OCI-LY3 (cell line): ENCODE measurements around the gene PCDHGA12.

Source experiments
- H2AFZ ChIP-seq: fragments of 200-600, 300-600 bp; shearing (Covaris generic); 2 replicates; pipeline ENCODE4 v1.6.0; 2014; ENCODE audit warnings: antibody characterized with exemption, low read depth, low read length
- H3K27ac ChIP-seq: fragments of 200-600, 300-600 bp; sonication (generic); 2 replicates; pipeline ENCODE4 v1.5.1; 2014; ENCODE audit warnings: mild to moderate bottlenecking, low read length, moderate library complexity, mixed read lengths
- H3K27me3 ChIP-seq: fragments of 200-600, 300-600 bp; sonication (generic); 2 replicates; pipeline ENCODE4 v1.6.1; 2014; ENCODE audit warnings: low read depth, low read length, mixed read lengths
- H3K36me3 ChIP-seq: fragments of 200-600, 300-600 bp; sonication (generic); replicated peaks from 2 replicates; pipeline ENCODE3; 2014; ENCODE audit warnings: low read depth, low read length, mixed read lengths
- H3K4me1 ChIP-seq: fragments of 300-600, 200-600 bp; sonication (generic); 2 replicates; pipeline ENCODE4 v1.6.1; 2014; ENCODE audit warnings: low read length, mixed read lengths
- H3K4me2 ChIP-seq: fragments of 200-600, 300-600 bp; sonication (generic); 2 replicates; pipeline ENCODE4 v1.6.1; 2014; ENCODE audit warnings: low read length, mixed read lengths
- H3K4me3 ChIP-seq: fragments of 300-600, 200-600 bp; sonication (generic); 2 replicates; pipeline ENCODE4 v1.5.1; 2014; ENCODE audit warnings: antibody characterized with exemption, mild to moderate bottlenecking, low read length, moderate library complexity
- H3K79me2 ChIP-seq: fragments of 300-600, 200-600 bp; shearing (Covaris generic); 2 replicates; pipeline ENCODE4 v1.6.1; 2014; ENCODE audit warnings: mild to moderate bottlenecking, low read length, mixed read lengths
- H3K9ac ChIP-seq: fragments of 300-600, 200-600 bp; shearing (Covaris generic); 2 replicates; pipeline ENCODE4 v1.6.0; 2014; ENCODE audit warnings: mild to moderate bottlenecking, low read length, moderate library complexity
- H3K9me3 ChIP-seq: fragments of 200-600, 300-600 bp; shearing (Covaris generic); 2 replicates; pipeline ENCODE4 v1.6.1; 2014; ENCODE audit warnings: low read length, mixed read lengths; ENCODE audit not compliant: insufficient read depth
- H4K20me1 ChIP-seq: fragments of 200-600, 300-600 bp; sonication (generic); 2 replicates; pipeline ENCODE4 v1.6.1; 2016; ENCODE audit warnings: low read length, mixed read lengths; ENCODE audit not compliant: insufficient read depth
- EZH2phosphoT487 ChIP-seq: fragments of 200-600 bp; shearing (Covaris generic); IDR thresholded peaks from 2 replicates; pipeline ENCODE4 v1.6.1; 2018; ENCODE audit warnings: antibody characterized with exemption, mixed run types, low read depth
- TF ChIP-seq, protein P1 (sequence below): fragments of 200-600, 300-600 bp; sonication (generic); IDR thresholded peaks from 2 replicates; pipeline ENCODE4 v1.5.1; 2014; ENCODE audit warnings: antibody characterized with exemption, low read length, low read depth

Gene PCDHGA12

DNA sequence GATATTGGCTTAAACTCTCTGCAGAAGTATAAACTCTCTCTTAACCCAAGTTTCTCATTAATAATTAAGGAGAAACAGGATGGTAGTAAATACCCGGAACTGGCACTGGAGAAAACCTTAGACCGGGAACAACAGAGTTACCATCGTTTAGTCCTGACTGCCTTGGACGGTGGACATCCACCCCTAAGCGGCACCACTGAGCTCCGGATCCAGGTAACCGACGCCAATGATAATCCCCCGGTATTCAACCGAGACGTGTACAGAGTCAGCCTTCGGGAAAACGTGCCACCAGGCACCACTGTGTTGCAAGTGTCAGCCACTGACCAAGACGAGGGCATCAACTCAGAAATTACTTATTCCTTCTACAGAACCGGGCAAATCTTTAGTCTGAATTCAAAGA, 31.7 kb upstream of the PCDHGA12 start:
- H3K9ac ChIP-seq: no peak overlapping the region
- no peaks in the 10 kb centered on the region for H3K27me3 ChIP-seq
- no peaks in the 10 kb centered on the region for H3K9me3 ChIP-seq
- H3K4me1 ChIP-seq: no peaks in the 10 kb centered on the region
- H3K27ac ChIP-seq: no peak overlapping the region
- no peak overlapping the region for H3K4me2 ChIP-seq
- TF ChIP-seq, protein P1, sequence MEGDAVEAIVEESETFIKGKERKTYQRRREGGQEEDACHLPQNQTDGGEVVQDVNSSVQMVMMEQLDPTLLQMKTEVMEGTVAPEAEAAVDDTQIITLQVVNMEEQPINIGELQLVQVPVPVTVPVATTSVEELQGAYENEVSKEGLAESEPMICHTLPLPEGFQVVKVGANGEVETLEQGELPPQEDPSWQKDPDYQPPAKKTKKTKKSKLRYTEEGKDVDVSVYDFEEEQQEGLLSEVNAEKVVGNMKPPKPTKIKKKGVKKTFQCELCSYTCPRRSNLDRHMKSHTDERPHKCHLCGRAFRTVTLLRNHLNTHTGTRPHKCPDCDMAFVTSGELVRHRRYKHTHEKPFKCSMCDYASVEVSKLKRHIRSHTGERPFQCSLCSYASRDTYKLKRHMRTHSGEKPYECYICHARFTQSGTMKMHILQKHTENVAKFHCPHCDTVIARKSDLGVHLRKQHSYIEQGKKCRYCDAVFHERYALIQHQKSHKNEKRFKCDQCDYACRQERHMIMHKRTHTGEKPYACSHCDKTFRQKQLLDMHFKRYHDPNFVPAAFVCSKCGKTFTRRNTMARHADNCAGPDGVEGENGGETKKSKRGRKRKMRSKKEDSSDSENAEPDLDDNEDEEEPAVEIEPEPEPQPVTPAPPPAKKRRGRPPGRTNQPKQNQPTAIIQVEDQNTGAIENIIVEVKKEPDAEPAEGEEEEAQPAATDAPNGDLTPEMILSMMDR: no peak
- no peak for TF ChIP-seq EZH2phosphoT487
- H3K79me2 ChIP-seq: no peaks in the 10 kb centered on the region
- H3K36me3 ChIP-seq: no peaks in the 10 kb centered on the region
- no peaks in the 10 kb centered on the region for H4K20me1 ChIP-seq
- H2AFZ ChIP-seq: no peak overlapping the region
- no peak overlapping the region for H3K4me3 ChIP-seq

DNA sequence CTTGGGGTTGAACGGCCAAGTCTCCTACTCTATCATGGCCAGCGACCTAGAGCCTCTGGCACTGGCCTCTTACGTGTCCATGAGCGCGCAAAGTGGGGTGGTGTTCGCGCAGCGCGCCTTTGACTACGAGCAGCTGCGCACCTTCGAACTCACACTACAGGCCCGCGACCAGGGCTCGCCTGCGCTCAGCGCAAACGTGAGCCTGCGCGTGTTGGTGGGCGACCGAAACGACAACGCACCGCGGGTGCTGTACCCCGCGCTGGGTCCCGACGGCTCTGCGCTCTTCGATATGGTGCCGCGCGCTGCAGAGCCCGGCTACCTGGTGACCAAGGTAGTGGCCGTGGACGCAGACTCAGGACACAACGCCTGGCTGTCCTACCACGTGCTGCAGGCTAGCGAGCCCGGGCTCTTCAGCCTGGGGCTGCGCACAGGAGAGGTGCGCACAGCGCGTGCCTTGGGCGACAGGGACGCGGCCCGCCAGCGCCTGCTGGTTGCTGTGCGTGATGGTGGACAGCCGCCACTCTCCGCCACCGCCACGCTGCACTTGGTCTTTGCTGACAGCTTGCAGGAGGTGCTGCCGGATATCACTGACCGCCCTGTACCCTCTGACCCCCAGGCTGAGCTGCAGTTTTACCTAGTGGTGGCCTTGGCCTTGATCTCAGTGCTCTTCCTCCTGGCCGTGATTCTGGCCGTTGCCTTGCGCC, 30.6 kb upstream of the PCDHGA12 start:
- Histone ChIP-seq H2AFZ (no peak overlapping the region), H3K9me3 (no peaks in the 10 kb centered on the region), H3K79me2 (no peaks in the 10 kb centered on the region), H3K36me3 (no peaks in the 10 kb centered on the region), H3K4me1 (no peaks in the 10 kb centered on the region), H3K9ac (no peak overlapping the region), H3K4me3 (no peak overlapping the region), H4K20me1 (no peaks in the 10 kb centered on the region), H3K27ac (no peak overlapping the region), H3K27me3 (no peaks in the 10 kb centered on the region), H3K4me2 (no peak overlapping the region)
- TF ChIP-seq, protein P1: no peak
- no peak for TF ChIP-seq EZH2phosphoT487

DNA sequence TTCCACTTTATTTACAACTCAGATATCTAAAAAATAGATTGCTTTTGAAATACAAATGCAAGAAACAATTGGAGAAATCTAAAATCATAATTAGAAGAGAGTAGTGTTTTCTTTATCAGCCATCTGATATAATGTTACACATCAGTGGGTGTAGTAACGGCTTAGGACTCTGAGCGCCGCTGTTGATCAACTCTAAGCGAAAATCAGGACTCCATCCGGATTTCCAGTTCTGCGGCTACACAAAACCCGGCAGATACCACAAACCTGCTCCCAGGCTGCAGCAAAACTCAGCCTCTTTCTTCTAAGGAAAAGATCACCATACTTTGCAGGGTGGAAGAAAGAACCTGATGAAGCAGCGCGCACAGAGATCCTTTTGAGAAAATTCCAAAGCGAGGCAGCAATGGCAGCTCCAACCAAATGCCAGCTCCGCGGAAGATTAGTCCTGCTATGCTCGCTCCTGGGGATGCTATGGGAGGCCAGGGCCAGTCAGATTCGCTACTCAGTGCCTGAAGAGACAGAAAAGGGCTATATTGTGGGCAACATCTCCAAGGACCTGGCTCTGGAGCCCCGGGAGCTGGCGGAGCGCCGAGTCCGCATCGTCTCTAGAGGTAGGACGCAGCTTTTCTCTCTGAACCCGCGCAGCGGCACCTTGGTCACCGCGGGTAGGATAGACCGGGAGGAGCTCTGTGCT, 27.6 kb upstream of the PCDHGA12 start, which contains the start of gene PCDHGA9:
Gene PCDHGA9, plus strand, starts transcription at position 226 of the 691 bp plus-strand sequence. Its CDS starts 175 bp downstream, at position 401.
- Histone ChIP-seq H2AFZ (no peak within 1 kb of the TSS), H3K9ac (no peak within 1 kb of the TSS), H3K9me3 (no peaks in the 10 kb centered on the region), H3K79me2 (no peaks in the 10 kb centered on the region), H3K27ac (no peak within 1 kb of the TSS), H3K4me3 (no peak within 1 kb of the TSS), H3K36me3 (no peaks in the 10 kb centered on the region), H3K4me2 (no peak within 1 kb of the TSS), H3K27me3 (no peaks in the 10 kb centered on the region), H3K4me1 (no peaks in the 10 kb centered on the region), H4K20me1 (no peaks in the 10 kb centered on the region)
- no peak for TF ChIP-seq EZH2phosphoT487
- TF ChIP-seq, protein P1: no peak

DNA sequence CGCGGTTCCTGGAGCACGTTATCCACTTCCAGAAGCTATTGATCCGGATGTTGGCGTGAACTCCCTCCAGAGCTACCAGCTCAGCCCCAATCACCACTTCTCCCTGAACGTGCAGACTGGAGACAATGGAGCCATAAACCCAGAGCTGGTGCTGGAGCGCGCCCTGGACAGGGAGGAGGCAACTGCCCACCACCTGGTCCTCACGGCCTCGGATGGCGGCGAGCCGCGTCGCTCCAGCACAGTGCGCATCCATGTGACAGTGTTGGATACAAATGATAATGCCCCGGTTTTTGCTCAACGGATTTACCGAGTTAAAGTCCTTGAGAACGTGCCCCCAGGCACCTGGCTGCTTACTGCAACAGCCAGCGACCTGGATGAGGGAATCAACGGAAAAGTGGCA, 26.9 kb upstream of the PCDHGA12 start:
- no peak overlapping the region for H3K4me3 ChIP-seq
- H3K27ac ChIP-seq: no peak overlapping the region
- no peaks in the 10 kb centered on the region for H4K20me1 ChIP-seq
- no peak overlapping the region for H2AFZ ChIP-seq
- no peaks in the 10 kb centered on the region for H3K4me1 ChIP-seq
- no peaks in the 10 kb centered on the region for H3K36me3 ChIP-seq
- no peaks in the 10 kb centered on the region for H3K27me3 ChIP-seq
- H3K9ac ChIP-seq: no peak overlapping the region
- no peak for TF ChIP-seq EZH2phosphoT487
- TF ChIP-seq, protein P1: no peak
- no peak overlapping the region for H3K4me2 ChIP-seq
- H3K79me2 ChIP-seq: no peaks in the 10 kb centered on the region
- H3K9me3 ChIP-seq: no peaks in the 10 kb centered on the region
